ENCODE measurements around the gene NFIB. TPM values are rescaled to one million over a fixed set of nuclear protein-coding genes. Genes with fewer than 3 reads are reported as not detected.

The NFIB gene
- total and polyA plus RNA-seq, 2 of the 8 experiments (the other 6 are each of a cell fraction or from before 2014, with no cell fraction given): 2.6 to 13.1 TPM

DNA sequence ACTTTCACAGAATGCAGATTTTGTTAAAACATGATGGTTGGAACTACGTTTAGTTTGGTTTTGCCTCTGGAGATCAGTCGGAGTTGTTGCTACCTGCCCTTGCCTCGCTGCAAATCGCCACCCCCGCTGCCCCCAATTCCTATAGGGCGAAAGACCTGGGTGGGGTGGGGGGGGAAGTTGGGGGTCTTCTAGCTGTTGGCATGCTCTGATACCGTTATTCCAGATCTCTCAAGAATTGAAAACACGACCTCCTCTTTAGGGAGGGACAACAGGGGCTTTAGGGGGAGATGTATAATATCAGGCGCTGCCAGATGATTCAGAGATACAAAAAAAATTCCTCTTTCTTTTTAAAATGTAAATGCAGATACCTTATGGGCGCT lies 36.4 kb upstream of the NFIB start (continued):
- no peak for TF ChIP-seq SAP30 (IDR thresholded peaks at IDR 0.05; ENCODE audit: insufficient read depth, insufficient replicate concordance, low read length)
